NCI-H345 (cell line): ENCODE data around the gene CLRN3.

Experiments
- DNase-seq: peaks from one replicate; lab custom pipeline; 2025; lab: John Stamatoyannopoulos, UW

CLRN3 gene

DNA sequence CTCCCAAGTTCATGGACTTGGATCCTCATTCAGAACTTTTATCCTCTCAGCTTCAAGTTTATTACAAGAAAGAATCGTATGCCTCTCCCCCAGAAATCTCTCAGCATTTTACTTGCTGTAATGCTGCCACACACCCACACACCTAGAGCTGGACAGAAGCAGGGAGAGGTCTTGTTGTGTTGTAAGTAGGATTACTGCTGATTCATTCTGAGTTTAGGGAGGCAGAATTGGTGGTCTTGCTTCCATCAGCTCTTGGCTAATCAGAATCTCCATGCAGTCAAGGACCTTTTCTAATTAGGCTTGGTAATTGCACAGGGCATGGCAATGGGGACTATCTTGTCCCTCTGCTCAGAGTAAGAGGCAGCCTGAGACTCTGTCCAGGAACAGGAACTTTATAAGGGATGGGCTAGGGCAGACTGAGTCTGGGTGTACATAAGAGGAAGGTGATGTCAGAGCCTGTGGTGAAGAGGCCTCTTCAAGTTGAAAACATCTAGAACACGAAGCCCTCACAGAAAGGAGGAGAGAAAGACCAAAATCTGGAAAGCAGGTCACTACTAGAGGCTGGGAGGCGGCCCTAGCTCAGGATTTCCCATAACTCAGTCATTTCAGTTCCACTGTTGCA is 7.1 kb upstream of the CLRN3 start:
- no peak for DNase-seq

DNA sequence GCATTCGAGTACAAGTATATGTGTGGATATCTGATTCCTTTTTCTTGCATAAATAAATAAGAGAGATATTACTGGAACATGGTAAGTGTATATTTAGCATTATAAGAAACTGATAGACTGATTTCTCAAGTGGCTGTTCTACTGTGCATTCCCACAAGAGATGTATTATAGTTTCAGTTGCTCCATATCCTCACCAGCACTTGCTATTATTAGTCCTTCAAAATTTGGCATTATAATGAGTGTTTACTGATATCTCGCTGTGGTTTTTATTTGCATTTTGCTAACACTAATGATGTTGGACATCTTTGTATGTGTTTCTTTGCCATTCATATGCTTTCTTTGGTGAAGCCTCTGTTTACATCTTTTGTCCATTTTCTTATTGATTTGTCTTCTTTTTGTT is 4.4 kb upstream of the CLRN3 start:
- DNase-seq, result no peak

DNA sequence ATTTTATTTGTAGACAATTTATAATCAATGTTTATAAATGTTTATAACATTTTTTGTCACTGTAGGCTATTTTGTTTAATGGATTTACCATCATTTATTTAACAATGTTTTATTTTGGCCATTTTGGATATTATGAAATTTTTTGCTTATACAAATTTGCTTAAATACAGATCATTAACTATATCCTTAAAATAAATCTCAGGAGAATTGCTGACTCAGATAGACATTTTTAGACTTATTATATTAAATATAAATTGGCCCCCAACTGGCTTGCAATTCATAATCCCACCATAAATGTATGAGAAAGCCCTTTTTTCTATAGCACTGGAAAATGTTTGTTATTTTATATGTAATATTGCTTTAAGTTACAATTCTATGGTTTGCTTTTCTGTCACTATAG is 3.8 kb upstream of the CLRN3 start:
- DNase-seq, result no peak

DNA sequence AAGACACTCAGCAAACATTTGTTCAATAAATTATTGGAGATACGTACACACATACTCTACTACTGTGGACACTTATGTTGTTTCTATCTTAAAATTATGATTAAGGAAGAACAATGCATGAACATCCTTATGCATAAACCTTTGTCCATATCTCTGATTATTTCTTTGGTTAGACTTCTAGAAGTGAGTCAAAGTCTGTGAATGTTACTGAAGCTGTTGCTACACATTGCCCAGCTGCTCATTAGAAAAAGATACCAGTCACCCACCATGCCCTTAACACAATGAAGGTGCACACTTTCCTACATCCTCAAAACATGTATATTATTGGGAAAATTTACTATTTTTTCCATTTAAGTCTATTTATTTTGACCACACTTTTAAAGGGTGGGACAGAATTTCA is 1.4 kb upstream of the CLRN3 start:
- DNase-seq, result no peak

DNA sequence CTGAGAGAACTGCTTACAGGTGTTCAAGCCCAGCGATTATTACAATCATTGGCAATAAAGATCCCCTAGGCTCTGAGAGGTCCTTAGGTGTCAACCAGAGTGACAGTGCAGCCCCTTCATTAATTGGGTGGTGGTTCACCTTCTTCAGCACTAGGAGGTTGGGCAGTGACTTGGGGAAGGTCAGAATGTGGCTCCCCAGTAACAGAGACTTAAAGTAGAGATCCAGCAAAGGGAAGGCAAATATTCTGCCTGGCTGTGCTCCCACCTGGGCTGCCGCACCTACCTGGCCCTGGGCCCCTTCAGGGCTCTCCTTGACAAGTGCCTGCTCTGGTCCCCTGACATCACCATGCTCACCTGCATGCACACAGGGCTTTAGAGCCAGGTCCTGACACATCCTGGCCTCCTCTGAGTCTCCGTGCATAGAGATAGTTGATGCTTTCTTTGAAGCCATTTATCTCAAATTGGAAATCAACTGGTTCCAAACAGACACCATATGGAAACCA is 1.9 kb downstream of the CLRN3 start:
- DNase-seq, result no peak

DNA sequence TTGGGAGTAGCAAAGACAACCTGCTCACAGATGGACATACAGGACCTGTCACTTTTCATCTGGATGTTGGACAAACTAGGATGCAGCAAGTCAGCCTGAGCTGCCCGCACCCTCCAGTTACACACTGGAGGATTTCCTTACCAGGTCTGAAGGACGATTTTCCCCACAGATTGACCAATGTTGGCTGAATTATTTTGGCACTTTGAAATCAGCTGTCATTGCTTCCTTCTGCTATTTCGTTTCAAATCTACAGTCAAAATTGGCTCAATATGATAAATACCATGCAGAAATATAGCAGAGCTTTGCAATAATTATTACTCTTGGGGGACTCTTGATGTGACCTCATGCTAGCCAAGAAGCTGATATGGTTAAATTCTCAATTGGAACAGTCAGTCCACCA is 2.5 kb downstream of the CLRN3 start:
- no peak for DNase-seq

DNA sequence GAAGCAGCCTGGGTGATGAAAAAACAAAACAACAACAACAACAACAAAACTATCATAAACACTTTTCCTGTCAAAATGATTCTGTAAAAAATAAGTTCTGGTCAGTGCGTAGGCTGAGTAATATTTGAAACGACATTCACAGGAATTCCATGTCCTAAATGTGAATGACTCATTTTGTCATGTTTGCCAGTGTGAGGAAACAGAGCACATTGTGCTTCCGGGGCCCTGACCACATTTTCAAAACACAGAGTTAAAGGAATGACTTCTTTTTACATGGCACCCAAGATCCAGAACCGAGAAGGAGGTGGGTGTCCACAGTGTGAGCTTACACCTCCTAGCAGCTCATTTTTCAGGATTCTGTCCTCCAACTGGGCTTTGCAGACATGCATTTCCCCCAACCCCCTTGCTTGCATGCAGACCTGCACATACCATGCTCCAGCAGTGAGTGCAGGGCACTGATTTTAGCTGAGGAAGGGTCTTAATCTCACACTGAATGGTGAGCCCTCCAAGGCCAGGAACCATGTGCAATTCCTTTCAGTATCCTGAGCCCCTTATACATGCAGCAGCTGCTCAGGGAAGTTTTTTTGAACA is 3.0 kb downstream of the CLRN3 start:
- no peak for DNase-seq

DNA sequence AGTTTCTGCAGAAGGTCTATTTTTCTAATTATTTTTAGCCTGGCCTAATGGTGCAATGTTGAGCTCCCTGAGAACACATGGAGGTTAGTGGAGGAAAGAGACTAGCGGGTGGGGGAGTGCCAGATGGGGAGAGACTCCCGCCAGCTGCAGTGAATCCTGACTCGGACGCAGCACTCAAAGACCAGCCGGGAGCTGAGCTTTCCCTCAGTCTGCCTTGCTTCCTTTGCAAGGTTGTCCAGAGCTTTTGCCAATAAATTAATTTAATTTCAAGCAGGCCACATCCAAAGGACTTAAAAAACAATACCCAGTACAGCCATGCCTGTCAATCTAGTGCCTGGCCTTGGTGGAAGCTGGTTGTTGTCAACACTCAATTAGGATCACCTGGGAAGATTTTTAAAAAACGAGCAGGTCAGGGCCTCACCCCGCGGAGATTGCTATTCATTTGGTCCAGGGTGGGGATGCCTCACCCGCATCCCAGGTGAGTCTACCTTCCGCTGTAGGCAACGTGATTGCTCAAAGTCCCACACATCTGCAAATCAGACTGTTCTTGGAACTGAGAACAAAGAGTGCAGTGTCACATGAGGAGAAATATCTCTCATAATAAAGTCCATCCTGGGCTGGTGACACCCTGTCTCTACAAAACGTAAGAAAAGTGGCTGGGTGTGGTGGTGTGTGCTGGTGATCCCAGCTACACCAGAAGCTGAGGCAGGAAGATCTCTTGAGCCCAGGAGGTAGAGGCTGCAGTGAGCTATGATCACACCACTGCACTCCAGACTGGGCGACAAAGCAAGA is 4.0 kb downstream of the CLRN3 start:
- no peak for DNase-seq

DNA sequence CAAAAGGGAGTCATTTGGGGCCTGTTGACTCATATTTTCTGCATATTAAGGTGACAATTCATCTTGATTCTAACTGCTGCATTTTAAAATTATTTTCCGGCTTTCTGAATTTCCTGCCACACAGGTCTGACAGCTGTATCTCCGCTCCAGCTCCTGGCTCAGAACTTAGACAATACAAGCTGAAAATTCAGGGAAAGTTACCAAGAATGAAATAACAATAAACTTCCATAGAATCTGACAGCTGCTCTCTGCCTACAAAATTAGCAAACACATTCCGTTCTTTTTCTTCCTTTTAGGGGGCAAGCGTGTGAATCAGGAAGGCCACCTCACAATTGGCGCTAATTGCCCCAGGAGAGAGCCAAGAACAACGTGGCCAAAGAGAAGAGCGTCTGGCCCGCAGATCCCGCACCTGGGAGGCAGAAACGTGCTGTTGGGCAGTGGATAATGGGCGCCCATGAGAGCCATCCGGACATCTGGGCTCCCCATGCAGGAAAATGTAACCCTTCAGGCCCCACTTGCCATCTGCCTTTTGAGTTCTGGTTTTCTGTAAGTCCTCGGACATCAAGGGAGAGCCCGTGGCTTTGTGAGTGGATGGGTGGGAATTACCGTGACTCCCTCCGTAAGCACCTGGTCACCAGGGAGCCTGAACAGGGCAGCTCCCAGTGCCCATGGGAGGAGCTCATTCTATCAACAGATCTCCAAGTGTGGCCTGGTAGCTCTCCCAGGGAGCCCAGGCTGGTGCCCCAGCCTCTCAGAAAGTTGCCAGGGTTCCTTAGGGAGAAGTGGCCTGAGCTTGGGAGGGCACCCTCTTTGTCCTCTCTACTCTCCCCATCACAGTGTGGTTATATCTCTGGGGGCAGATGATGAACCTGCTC is 5.0 kb downstream of the CLRN3 start:
- no peak for DNase-seq

DNA sequence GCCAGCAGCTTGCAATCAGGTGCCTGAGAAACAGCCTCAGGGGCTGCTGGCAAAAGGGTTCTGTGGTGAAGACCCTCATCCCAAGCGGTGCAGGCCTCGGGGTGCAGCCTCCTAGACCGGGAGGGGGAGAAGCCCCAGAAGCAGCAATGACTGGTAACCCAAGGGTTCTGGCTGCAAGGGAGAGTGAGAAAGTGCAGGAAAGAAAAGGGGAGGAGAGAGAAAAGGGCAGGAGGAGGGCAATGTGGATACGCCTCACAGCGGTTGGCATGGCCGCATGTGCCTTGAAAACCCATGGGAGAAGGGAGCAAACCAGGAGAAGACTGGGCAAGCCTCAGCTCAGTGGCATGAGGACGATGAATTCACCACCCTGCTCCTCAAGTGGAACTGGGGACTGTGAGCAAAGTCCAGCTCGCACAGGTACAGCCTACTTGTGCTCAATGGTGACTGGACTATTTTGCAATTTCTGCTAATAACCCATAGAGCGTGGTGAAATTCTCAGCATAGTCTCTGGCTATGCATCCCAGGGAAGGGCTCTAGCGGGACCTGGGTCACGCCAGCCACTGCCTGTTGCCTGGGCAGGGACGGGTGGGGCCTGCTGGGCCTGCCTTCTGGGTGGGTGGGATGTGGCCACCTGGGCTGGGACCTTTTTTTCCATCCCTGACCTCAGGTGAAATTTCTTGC is 6.2 kb downstream of the CLRN3 start:
- DNase-seq, result no peak

DNA sequence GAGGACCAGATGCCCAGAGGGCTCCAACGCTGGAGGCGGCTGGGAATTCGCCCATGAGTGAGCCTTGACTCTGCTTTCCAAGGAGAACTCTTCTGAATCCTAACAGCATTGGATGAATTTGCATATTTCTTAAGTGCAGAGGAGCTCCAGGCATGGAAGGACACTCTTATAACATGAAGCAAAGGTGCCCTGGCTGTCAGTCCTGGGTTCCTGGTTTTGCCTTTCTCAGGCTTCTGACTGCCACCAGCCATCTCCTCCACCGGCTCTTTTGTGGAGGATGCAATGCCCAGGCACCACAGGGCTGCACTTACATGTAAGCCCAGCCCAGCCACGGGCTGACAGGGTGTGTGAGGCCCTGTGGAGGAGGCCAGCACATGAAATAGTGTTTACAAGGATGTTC is 8.2 kb downstream of the CLRN3 start:
- no peak for DNase-seq

DNA sequence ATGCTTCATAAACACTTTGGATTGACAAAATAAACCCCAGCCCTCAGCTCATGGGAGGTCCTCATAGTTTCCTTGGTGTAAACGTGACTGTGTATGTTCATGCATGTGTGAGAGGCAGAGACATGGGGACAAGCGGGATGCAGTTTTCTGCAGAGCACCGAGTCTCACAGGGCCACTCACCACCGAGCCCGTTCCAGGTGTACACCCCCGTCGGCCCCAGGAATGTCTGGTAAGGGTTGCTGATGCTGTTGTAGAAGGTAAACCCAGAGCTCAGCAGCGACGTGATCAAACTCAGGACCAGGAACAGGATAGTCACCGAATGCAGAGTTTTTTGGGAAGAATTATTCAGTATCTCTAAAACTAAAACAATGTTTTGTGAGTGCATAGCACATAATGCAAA is 9.2 kb downstream of the CLRN3 start:
- DNase-seq, result no peak

DNA sequence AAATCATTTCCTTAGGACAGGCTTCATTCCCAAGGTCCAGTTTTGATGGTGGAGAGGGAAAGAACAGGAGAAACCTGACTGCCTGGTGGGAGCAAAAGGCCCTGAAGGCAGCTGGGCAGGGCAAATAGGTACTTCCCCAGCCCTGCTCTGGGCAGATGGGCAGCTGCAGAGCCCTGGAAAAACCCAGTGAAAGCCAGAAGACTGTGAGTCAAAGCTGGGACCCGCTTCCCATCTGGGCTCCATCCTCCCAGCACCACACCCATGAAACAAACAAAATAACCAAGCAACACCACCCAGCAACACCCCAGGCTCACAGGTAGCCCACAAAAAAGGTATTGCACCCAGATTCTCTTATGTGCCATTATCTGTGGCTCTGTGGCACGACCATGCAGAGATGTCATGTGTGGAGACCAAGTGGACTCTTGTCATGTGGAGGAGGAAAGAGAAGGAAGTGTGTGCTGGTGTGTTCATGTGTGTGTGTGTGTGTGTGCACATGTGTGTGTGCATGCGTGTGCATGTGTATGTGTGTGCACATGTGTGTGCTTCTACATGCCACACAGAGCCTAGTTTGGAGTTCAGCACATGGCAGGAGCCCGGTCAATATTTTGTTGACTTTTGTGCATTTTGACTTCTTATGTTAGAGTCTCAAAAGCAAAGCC is 9.8 kb downstream of the CLRN3 start:
- no peak for DNase-seq

DNA sequence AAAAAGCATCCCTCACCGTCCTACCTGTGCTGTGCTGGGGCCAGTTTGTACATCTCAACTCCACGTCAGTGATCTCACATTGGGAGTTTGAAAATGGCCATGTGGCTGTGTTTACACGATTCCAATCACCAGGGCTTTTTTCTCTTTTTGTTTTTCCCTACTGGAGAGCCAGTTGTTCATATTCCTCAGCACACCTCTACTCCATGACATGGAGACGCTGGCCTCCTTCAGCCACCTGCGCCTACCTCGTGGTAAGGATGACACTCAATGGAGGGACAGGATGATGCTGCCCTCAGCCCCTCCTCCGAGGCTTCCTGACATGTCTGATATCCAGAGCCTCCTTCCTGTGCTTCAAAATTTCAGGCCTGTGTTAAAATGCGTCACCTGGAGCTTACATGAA is 10.3 kb downstream of the CLRN3 start:
- no peak for DNase-seq

DNA sequence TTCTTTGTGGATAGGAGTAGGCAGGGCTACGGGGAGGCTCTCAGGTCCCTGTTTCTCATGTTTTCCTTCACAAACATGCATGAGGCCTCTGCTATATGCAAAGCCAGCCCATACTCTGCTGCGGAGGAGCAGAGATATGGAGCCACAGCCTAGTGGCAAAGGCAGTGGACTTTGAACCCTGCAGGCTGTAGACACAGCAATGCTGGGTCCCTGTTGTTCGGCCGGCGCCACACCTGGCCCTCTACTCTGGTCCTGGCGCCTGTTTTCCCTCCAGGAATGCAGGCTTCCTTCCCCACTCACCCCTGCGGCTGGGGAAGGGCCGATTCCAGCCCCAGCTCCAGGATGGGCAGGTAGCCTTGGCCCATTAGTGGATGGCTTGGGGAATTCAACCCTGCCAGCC is 11.5 kb downstream of the CLRN3 start:
- DNase-seq, result no peak

DNA sequence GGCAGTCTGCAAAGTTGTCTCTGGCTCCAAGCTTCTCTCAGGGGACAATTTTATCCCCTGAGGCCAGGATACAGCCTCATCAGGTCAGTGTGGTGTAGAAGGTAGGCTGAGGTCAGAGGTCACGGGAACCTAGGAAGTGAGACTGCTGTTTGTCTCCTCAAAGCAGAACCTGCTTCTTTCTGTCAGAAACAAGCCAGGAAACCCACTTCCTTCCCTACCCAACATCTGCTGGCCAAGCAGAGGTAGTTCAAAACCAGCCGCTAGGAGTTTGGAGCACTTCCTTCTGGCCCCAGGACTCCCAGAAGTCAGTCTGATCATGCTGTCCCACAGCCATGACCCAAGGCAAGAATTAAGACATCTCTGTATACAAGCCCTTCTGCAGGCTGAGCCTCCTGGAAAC is 12.2 kb downstream of the CLRN3 start:
- DNase-seq, result no peak

DNA sequence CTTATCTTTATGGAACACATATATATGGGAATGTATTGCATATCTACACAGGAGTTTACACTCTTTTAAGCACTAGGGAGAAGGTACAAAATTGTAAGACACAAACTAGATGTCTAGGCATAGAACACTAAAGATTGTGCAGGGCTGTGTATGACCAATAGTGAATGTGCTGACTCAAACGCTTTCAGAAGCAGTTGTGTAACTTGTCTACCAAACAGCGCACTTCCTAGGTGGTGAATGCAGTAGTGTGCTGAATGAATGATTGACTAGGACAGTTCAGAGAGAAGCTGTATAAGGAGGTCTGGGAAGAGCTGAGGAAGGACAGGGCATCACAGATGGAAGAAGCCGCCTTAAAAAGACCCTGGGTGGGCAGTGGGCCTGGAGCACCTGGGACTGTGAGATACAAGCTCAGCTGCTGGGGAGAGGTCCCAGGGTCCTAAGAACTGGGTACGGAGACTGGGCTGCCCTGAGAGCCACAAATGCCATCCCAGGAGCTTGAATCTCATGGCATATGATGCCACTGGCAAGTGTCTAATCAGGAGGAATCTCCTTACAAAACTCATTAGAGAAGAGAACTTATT is 14.2 kb downstream of the CLRN3 start:
- no peak for DNase-seq

DNA sequence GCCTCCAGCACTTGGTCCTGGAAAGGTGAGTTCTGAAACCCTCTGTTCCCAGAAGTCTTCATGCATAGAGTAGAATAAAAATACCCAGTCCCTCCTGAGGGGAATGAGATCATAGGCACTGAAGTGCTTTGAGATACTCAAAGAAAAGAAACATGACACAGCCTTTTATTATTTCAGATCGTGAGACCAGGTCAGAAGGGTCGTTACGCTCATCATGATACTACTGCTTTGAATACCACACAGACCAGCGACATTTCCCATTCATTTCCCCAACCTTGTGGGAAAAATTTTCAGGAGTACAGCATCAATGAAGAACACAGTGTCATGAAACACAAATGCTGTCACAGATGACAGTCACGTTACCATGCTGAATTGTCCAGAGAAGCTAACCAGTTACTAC is 15.0 kb downstream of the CLRN3 start:
- no peak for DNase-seq

DNA sequence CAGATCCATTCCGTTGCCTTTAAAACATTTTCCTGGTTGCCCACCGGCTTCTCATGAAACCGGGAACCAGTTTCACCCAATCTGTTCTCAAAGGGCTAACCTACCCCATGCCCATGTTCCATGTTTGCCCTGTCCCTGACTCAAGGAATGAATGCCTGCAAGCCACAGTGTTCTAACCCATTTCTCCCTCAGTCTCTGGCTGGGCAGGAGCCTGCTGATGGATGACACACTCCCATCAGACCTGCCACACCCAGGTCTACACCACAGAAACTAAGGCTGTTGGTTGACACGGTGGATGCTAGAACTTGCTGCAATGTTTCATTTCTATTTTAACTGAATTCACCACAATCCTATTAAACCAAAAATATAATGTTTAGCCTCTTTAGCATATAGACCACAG is 15.6 kb downstream of the CLRN3 start:
- no peak for DNase-seq

DNA sequence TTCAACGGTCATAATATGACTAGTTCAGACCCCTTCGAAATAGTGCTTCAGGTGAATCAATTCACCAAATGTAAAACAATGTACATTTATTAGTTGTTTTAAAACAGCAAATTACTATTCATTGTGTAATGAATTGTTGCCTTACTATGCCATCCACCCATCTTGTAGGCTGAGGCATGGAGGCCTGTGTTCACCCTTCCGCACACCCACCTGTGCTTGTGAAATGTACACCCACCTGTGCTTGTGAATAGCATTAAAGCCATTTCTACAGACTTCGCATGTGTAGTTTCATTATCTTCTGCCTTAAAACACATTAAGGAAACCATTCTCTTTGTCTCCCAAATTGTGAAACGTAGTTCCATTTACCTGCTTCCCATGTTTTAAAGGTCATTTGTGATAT is 16.8 kb downstream of the CLRN3 start:
- DNase-seq, result no peak

DNA sequence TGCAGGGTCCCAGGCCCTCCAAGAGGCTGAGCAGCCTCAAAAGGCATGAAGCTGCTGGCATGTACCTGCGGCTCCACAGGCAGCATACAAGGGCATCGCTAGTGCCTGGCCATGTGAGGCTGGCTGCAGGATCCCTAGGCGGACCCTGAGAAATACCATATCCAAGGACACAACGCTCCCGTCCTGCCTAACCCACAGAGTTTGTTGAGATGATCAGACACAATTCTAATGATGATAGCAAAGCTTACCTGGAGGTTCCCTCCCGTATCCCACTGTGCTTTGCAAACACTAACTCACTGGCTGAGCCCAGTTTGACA is 17.3 kb downstream of the CLRN3 start:
- DNase-seq, result no peak
